Body of pancreas (tissue), 4 donors: ENCODE measurements around the gene ROMO1.
"Not testable (repeated sequence)": the region's sequence is repeated elsewhere in the genome, so short reads cannot be mapped to it uniquely, and the experiment has no call there.

ENCODE experiments used
- CTCF ChIP-seq, 7 experiments: fragments of 450-650 bp in 4 of 7; fragments of 200-600 bp in 3 of 7; sonication (generic) in 3 of 7; IDR thresholded peaks; one replicate each; pipeline ENCODE4 v1.5.1; 2016 to 2019; ENCODE audit warnings: antibody characterized with exemption in 7 of 7
- POLR2A ChIP-seq, 3 donors: fragments of 450-650 bp; IDR thresholded peaks; one replicate each; pipeline ENCODE4 v1.6.1; 2016; ENCODE audit warnings: antibody characterized with exemption in 3 of 3, mild to moderate bottlenecking in 2 of 3

DNA sequence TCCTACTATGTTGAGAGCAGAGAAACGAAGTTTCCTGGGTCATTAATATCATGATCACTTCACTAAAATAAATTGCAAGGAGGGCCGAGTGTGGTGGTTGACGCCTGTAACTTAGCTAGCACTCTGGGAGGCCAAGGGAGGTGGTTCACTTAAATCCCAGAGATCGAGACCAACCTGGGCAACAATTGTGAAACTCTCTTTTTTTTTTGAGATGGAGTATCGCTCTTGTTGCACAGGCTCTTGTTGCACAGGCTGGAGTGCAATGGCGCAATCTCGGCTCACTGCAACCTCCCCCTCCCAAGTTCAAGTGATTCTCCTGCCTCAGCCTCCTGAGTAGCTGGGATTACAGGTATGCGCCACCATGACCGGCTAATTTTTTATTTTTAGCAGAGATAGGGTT is 13.9 kb downstream of the ROMO1 start:
- TF ChIP-seq CTCF, POLR2A (IDR thresholded peaks at IDR 0.05): not testable (repeated sequence)
